HG02623 (cell line): ENCODE results near the gene ACOXL.
"Not testable (repeated sequence)": the region's sequence is repeated elsewhere in the genome, so short reads cannot be mapped to it uniquely, and the experiment has no call there.

ENCODE experiments used
- ATAC-seq: cut with Tn5 transposase; IDR thresholded peaks from one replicate; pipeline ENCODE4 v1.9.1; 2021; ENCODE audit warnings: moderate library complexity; ENCODE audit not compliant: unreplicated experiment

ACOXL gene

GRCh38 chr2:110732422-110733413 is at the start of gene ACOXL:
TSS of gene ACOXL (plus strand) at chr2:110732573. CDS start at chr2:110768390, 35,817 bp downstream.
- no peak for ATAC-seq

DNA sequence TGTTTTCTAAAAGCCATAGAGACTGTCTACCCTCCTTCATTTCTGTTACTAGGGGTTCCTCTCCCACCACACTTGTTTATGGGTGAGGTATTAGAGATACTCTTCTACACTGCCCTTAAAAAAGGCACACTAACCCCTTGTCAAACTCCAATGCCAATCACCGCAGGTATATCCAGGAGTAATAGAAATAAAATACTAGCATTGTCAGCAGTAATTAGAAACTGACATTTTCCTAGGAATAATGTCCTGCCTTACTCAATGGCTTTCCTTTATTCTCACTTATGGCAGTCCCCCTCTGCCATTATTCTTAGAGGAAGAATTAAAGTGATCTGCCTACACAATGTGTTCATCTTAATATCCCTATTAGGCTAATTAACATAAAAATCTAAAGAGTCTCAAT is 49.5 kb upstream of the ACOXL start:
- ATAC-seq: no peak

DNA sequence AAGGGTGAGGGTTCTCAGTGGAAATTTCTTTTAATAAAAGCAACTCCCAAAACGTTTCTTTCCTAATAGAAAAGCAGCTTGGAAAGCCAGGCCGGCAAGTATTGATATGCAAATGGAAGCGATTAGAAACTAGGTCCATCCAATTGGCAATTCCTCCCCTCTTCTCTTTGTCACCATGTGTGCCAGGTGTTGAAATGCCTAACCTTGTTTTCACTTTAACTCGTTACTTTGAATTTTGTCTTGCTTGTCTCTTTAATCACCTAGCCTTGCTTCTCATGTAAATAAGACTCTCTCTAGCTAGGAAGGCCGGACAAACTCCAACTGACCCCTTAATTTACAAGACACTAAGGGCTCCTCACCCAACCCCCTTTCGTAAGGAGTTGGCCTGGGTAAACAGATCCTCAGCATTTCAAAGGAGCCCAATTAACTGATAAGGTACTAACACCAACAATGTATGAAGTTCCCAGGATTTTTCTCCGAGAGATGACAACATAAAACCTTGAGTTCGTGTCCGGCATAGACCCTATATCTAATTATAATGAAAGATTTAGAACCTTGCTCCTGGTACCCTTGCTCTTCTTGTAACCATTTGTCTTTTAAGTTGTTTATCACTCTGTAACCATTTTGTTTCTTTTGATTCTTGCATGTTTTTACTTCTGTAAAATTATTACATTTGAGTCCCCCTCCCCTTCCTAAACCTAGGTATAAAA is 44.4 kb upstream of the ACOXL start:
- not testable (repeated sequence) for ATAC-seq

- ATAC-seq: no peak
These were observed 43.7 kb upstream of the ACOXL start for GRCh38 chr2:110688594-110689091.

DNA sequence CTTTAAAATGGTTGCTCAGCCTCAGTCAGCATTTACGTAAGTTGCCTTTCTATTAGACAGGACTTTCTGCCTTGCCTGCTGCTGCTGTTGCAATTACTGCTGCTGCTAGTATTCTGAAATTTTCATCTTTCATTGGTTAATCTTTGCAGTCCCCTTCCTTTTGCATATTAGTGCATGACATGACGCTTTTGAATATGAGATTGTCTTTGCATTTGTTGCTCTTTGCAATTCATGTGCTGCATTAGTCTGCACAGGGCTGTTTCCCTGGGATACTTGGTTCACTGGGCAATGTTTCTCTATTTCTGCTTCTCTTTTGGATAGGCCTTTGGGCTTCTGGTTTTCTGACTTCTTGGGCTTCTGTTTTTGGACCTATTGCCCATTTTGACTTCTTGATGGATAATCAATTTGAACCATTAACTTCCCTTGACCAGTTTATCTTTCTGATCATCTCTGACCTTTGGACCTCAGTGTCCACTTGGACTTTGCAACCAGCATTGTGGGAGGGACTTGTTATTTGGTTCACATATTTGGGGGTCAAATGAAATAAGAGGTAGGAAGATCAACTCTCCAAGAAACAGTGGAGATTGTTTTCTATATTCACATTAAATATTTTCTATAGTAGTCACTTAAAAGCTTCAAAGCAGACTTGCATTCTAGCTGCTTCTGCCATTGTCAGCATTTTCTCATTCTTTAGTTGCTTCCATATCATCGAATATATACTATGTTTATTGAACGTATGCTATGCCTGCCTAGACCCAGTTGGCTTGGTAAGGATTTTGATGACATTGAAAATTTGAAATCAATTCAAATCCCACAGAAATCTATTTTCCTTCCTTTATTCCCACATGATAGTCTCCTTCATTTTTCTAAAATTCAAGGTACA is 42.0 kb upstream of the ACOXL start:
- ATAC-seq: no peak

- ATAC-seq: no peak
These were observed 40.6 kb upstream of the ACOXL start for GRCh38 chr2:110691612-110692258.

- ATAC-seq: not testable (repeated sequence)
These were observed 37.1 kb upstream of the ACOXL start for GRCh38 chr2:110695146-110695898.

DNA sequence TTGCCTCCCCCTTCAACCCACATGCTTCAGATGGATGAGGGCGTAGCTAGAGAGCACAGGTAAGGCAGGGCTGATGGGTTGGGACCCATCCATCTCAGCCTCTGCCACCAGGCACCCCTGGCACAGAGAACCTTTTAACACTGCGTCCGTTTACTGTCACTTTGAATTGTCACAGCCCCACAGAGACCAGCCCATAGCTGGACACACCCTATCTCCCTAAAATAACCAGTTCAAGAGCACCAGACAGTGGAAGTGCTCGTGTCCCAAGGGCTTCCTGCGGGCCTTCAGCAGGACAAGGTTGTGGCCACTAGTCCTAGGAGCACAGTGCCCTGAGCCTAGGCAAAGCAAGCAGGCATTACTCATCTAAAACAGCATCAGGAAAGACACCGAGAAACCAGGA is 34.1 kb upstream of the ACOXL start:
- not testable (repeated sequence) for ATAC-seq

- ATAC-seq: no peak
These were observed 29.6 kb upstream of the ACOXL start for GRCh38 chr2:110702514-110703380.

DNA sequence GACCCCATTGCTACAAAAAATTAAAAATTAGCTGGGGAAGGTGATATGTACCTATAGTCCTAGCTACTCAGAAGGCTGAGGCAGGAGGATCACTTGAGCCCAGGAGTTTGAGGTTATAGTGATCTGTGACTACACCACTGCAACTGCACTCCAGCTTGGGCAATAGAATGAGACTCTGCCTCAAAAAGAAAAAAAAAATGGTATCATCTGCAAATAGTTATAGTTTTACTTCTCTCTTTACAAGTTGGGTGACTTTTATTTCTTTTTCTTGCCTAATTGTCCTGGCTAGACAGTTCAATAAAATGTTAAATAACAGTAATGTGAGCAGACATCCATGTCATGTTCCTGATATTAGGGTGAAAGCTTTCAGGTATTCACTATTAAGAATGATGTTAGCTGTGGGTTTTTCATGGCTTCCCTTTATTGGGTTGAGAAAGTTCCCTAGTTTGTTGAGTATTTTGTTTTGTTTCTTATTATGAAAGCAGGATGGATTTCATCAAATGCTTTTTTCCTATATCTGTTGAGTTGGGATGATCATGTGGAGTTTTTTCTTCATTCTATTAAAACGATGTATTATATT is 24.9 kb upstream of the ACOXL start:
- ATAC-seq: no peak

DNA sequence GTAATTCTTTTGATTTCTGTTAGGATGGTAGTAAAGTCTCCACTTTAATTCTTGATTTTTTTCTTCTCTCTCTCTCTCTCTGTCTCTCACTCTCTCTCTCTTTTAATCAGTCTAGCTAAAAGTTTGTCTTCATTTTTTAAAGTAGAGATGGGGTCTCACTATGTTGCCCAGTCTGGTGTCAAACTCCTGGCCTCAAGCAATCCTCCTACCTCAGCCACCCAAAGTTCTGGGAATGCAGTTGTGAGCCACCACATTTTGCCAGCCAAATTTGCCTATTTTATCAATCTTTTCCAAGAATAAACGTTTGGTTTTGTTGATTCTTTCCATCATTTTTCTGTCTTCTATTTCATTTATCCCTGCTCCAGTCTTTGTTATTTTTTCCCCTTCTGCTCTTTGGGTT is 23.9 kb upstream of the ACOXL start:
- ATAC-seq: no peak

DNA sequence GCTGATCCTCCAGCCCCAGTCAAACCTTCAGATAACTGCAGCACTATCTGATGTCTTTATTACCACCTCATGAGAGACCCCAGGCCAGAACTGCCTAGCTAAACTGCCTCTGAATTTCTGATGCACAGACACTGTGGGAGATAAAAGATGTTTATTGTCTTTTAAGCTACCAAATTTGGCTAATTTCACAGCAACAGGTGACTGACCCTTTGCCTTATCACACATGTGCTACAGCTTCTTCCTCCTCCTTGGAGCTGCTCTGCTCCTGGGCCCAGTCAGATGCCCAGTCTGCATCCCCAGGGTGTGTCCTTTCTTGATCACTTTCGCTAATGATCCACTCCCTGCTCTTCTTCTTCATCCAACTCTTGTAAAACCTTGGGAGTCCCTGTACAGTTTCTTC is 19.6 kb upstream of the ACOXL start:
- ATAC-seq: no peak

GRCh38 chr2:110713513-110714362 is 18.6 kb upstream of the ACOXL start:
- ATAC-seq: no peak

DNA sequence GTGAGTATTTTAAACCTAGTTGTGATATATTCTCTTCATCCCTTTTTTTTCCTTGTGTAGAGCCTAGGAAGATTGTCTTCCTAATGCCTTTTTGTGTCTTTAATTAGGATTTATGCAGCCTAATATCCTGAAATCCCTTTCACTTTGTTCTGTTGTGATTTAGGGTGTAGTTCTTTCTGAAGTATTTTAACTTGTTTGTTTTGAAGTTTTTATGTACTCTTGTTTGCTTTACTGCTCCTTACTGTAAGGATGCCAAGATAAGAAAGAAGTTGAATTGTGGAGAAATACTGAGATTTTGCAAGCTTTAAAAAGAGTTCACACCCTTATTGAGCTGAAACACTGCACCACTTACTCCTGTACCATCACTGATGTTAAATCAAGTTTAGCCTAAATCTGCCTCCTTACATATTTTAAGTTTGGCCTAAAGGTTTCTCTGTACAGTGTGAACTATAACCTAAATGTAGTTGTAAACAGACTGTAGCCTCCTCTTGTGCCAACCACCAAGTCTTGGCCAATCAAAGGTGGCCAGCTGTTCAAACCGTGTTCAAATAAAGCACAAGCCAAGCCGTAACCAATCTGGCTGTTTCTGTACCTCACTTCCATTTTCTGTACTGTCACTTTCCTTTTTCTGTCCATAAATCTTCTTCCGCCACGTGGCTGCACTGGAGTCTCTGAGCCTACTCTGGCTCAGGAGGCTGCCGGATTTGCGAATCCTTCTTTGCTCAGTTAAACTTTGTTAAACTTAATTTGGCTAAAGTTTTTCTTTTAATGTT is 17.7 kb upstream of the ACOXL start:
- no peak for ATAC-seq

DNA sequence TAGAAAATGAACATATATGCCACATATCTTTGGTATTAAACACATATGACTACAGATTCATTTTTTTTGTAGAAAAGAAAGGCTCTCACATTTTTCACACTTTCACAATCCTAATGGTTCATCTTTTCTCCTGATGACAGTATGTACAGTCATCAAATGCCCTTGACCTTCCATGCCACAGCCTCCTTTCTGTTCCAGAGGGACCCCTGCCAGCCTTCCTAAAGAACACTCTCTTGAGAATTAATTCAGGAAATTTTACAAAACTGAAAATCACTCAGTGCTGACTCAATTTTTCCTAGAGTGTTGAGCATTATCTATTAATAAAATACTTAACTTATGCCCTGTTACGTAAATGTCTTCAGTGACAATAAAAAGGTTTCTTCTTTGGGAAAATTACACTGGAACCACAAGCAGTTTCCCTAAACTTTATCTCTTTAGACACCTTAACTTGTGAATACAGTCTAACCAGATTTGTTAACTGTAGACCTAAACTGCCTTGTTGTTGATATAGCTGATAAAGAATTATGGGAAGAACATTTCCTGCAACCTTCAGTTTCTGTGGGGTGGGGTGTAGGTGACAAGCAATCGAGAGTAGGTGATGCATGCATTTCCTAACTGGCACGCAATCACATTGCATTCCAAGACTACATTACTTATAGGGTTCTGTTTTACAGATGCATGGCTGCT is 15.3 kb upstream of the ACOXL start:
- ATAC-seq: no peak

DNA sequence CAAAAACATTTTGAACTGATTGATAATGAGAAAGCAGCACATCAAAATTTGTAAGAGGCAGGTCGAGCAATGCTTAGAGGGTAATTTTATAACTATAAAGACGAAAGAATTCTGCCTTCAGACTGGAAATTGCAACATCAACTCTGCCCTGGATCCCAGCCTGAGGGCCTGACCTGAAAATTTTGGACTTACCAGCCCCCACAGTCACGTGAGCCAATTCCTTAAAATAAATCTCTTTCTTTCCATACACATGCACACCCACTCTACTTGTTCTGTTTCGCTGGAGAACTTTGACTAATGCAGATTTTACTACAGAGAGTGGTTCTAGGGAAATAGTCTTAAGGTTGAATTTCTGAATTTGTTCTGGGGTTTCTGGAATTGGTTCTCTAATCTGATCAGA is 14.6 kb upstream of the ACOXL start:
- no peak for ATAC-seq
